OCI-LY3 (cell line): Measurements from ENCODE around the gene DYNC1I1.

Experiments
- CTCF ChIP-seq: fragments of 200-600, 300-600 bp; sonication (generic); IDR thresholded peaks from 2 replicates; pipeline ENCODE4 v1.5.1; 2014; ENCODE audit warnings: antibody characterized with exemption, low read length, low read depth
- EZH2phosphoT487 ChIP-seq: fragments of 200-600 bp; shearing (Covaris generic); IDR thresholded peaks from 2 replicates; pipeline ENCODE4 v1.6.1; 2018; ENCODE audit warnings: antibody characterized with exemption, mixed run types, low read depth

- no peak for TF ChIP-seq CTCF
- TF ChIP-seq EZH2phosphoT487, result no peak
Measured at GRCh38 chr7:95917634-95918033, 145.3 kb downstream of the DYNC1I1 start.
